GM12892 (cell line): ENCODE results near the gene METTL14.
"Not testable (repeated sequence)": the region's sequence is repeated elsewhere in the genome, so short reads cannot be mapped to it uniquely, and the experiment has no call there.

Experiments used
- POLR2A ChIP-seq: IDR thresholded peaks from 2 replicates; pipeline ENCODE4 v1.6.1; 2011; ENCODE audit warnings: low read depth, low read length, control low read depth
- TAF1 ChIP-seq: IDR thresholded peaks from 2 replicates; pipeline ENCODE4 v1.6.1; 2011; ENCODE audit warnings: low read depth, mild to moderate bottlenecking, control low read depth, low read length, borderline replicate concordance

DNA sequence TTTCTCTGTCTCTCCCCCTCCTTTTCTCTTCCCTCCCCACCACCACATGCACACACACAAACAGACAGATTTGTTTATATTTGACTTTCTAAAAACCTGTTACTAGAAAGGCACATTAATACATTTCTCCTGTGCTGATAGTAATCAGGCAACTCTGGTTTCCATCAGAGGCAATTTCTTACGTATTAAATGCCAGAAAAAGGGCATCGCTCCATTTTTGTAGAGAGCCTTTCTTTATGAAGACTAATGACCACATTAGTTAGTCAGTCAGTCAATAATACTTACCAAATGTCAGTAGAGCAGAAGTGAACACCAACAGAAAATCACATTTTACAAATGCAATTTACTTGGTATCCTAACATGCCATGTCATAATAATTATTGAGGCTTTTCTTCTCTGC is 14.2 kb upstream of the METTL14 start:
- not testable (repeated sequence) for TF ChIP-seq POLR2A, TAF1
